ENCODE measurements around the gene RESP18.

The RESP18 gene

GRCh38 chr2:219332542-219332941 is at the start of gene RESP18:
Gene RESP18, minus strand, starts transcription at chr2:219332744.
- DNase-seq = no peak

- DNase-seq = no peak
Measured at GRCh38 chr2:219381448-219381847, 48.9 kb upstream of the RESP18 start.

DNA sequence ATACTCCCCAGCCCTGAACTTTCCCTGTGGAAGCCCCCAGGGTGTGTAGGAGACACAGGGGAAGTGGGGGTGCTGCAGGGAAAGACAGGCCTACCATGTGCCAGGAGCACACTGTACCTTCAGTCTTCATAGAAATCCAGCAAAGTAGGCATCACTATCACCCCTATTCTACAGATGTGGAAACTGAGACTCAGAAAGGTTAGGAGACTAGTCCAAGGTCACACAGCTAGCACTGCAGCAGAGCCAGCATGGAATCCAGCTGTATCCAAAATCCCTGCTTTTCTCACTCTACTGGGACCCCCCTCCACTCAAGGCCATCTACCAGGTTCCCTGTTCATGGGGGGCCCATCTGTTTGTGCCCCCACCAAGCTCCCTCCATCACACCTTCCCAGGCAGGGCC is 48.4 kb upstream of the RESP18 start:
- DNase-seq = no peak

DNA sequence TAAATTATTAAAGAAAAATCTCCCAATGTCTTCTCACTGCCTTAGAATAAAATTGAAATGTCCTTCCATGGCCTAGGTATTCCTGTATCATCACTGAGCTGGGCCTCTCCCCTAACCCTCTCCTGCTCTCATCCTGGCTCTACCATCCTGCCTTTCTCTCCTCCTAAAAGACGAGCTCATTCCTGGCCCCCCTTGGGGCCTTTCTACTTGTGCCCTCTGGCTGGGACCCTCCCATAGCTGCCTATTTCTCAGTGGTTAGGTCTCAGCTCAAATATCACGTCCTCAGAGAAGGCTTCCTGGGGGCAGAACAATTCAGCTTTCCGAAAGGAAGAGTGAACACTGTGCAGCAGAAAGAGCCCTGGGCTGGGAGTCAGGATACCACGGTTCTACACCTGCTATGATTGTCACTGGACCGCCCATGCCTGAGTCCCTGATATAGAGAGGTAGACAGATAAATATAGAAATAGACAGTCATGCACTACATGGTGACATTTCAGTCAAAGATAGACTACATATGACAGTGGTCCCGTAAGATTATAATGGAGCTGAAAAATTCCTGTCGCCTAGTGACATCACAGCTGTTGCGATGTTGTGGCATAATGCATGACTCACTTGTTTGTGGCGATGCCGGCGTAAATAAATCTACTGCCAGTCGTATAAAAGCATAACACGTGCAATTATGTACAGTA is 45.8 kb upstream of the RESP18 start:
- DNase-seq = no peak

DNA sequence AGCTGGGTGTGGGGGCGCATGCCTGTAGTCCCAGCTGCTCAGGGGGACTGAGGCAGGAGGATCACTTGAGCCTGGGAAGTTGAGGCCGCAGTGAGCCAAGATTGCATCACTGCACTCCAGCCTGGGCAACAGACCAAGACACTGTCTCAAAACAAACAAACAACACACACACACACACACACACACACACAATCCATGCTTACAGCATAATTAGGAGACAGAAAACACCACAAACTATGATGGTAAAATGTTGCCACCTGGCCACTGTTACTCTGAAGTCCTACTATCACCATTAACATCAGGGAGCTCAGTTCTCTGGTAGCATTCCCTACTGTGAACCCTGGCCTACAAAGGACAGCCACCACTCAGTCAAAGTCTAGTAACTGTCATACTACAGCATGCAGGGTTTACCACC is 36.9 kb upstream of the RESP18 start:
- DNase-seq = no peak

- DNase-seq = no peak
Measured at GRCh38 chr2:219368690-219369191, 36.2 kb upstream of the RESP18 start.

- DNase-seq = no peak
Measured at GRCh38 chr2:219362524-219363164, 30.1 kb upstream of the RESP18 start.

- no peak for DNase-seq
Measured at GRCh38 chr2:219362072-219362471, 29.5 kb upstream of the RESP18 start.

GRCh38 chr2:219358170-219359075 is 25.9 kb upstream of the RESP18 start:
- no peak for DNase-seq

DNA sequence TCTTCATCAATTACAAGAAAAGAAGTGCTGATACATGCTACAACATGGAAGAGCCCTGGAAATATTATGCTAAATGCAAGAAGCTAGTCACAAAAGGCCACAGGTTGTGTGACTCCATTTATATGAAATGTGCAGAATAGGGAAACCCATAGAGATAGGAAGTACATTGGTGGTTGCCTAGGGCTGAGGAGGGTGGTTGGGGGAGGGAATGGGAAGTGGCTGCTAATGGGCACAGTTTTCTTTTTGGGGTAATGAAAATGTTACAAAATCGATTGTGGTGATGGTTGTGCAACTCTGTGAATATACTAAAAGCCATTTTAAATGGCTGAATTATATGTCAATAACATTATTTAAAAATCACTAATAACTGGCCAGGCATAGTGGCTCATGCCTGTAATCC is 24.3 kb upstream of the RESP18 start:
- DNase-seq = no peak

DNA sequence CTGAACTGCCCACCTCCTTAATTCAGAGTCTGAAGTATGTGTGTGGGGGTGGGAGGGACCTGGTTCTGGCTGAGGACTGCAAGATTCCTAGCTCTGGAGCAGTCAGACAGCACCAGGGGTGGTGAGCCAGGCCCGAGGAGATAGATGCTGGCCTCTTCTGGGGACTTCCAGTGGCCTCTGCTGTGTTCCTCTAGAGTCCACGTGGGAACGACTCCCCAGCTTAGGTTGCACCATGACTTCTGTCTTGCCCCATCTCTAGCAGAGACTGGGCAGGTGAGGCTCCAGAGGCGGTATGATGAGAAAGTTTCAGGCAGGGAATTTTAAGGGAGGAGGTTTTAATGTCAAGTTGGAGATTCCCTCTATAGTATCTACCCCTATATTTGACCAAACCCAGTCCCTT is 22.0 kb upstream of the RESP18 start:
- no peak for DNase-seq

GRCh38 chr2:219353129-219353528 is 20.6 kb upstream of the RESP18 start:
- no peak for DNase-seq

GRCh38 chr2:219352448-219353023 is 20.0 kb upstream of the RESP18 start:
- DNase-seq = peak; percentile 66

- DNase-seq = no peak
Measured at GRCh38 chr2:219350710-219351221, 18.2 kb upstream of the RESP18 start.

DNA sequence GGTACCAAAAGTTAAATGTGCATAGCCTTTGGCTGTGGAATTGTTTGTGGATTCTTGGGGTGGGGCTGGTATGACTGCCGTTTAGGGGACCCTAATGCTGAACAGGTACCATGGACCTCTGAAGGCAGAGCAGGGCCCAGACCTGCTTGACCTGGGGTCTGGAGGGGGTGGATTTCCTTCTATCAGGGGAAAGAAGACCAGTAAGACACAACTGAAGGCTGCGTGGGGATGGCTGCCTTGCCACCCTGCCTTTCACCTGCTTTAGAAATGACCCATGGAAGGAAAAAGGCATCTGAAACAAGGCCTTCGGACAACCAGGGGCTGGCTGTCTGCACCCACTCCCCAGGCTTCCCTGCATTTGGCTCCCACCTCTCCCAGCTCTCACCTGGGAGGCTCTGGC is 17.7 kb upstream of the RESP18 start:
- DNase-seq = no peak

- no peak for DNase-seq
Measured at GRCh38 chr2:219344751-219345430, 12.3 kb upstream of the RESP18 start.

- no peak for DNase-seq
Measured at GRCh38 chr2:219335373-219335786, 2.8 kb upstream of the RESP18 start.

DNA sequence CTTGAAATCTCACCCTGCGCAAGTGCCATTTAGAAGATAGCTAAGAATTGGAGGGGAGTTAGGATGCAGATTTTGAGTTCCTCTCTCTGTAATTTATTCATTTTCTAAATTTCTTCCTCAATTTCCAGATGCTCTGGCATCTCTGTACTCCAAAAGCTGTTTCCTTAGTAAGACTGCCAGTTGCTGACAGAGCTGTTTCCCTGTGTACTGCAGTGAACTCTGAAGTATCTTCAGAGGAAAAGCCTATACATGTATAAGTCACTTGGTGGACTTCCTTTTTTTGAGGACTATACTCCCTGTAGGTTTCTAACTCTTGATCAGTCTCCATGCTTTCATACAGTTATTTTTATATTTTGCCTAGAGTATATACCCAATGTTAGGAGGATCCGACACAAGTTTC is 1.5 kb upstream of the RESP18 start:
- no peak for DNase-seq

DNA sequence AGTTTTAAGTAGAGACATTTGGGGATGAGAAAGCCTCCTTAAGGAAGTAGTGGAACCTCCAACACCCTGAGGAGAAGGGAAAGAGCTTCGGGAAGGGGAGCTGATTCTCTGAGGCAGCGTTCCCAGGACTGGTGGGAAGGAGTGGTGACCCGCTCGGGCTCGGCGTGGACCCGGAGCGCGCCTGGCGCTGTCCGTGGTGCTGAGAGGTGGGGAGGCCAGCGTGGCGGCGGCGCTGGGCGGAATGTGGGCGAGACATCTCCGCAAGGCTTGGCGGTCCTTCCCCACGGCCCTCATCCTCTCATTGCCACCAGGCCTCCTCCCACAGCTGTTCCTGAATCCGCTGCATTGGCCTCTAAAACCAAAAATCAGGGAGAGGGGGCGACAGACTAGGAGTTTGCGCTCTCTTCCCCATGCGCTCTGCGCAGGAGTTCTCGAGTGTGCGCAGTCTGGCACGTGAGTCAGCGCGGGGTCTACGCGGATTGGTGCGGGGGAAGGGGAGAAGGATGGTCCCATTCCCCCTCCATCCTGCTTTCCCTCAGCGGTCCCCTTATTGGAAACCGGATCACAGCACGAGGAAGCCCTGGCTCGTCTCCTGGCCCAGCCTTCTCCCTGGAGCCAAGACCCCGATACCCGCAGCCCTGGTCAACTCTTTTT is 857 bp downstream of the RESP18 start:
- no peak for DNase-seq

DNA sequence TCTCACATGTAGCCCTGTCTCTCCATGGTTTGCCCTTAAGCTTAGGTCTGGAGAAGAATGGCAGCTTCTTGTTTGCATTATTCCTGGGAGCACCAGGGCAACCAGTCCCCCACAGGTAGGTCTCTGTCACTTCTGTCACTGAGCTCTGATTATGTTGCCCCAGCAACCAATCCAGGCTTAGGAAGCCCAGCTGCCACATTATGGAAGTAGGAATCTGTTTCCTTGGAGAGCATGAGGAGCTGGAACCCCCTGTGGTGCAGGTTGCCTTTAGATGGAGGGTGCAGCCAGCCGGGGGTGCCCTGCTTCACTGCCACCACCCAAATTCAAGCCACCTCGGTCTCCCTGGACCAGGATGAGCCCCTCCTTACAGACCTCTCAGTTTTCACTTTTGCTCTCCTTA is 4.8 kb downstream of the RESP18 start:
- no peak for DNase-seq

DNA sequence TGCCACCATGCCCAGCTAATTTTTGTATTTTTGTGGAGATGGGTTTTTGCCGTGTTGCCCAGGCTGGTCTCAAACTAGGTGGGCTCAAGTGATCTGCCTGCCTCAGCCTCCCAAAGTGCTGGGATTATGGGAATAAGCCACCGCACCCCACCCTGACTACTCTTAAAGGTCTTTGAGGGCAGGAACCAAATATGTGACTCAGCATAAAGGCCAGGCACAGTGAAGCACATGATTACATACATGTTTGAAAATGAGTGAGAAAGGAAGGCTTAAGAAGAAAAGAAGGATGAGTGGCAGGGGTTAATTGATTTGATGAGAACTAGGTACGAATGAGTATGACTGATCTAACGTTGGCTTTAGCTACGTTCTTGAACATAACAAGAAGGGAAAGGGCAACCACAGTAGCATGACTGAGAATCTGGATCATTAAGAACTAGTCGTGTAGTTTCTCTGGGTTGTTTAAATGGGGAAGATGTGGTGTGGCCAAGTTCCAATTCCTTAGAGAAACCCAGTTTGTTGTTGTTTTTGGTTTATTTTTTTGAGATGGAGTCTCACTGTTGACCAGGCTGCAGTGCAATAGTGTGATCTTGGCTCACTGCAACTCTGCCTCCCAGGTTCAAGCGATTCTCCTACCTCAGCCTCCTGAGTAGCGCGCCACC is 6.8 kb downstream of the RESP18 start:
- DNase-seq = no peak

Data from KG1 (cell line).